ENCODE measurements around the gene ADIG.
"Not testable (repeated sequence)": the region's sequence is repeated elsewhere in the genome, so short reads cannot be mapped to it uniquely, and the experiment has no call there.

ADIG gene

DNA sequence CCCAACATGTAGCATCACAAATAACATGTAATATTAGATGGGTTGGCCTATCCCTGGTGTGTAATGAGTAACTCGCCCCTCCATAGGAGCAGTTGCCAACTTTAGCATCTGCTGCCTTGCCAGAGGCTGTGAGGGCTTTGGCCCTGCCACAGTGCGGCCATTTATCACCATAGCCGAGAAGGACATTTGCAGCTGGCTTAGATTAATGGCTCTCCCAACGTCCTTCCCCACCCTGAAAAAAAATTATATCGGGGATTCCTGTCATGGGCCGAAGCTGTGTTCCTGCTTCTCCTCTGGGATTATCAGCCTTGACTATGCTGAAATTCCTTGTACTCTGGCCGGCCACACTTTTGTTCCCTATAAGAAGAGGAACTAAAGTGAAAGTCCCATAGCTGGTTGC is 7.6 kb upstream of the ADIG start:
- no peak for DNase-seq (ENCODE audit: low spot score)

DNA sequence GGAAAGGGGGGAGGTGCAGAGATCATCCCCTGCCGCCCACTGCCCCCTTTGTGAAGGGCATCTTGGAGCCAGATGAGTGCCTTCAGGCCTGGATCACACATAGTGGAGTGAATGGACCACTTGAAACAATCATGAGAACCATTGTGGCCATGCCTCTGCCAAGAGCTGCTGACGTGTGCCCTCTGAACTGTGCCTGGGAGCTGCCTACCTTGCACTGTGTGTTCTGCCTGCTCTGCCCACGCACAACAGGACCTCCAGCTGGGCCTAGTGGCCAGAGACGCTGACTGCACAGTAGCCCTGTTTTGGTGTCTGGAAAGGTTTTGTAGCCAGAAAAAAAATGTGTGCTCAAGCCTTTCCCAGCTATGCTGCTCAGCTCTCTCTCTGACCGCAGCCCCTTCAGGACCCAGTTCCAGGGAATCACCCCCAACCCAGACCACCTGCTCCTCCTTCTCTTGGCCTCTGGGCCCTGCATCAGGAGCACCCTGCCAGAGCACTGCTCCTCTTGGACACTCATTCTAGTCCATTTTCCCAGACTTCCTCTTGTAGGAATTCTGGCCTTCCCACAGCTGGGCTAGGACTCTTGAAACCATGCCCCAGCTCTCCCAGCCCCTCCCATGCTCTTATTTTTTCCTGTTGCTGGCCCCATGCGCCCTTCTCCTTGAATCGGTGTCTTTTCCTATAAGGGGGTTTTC is 1.6 kb upstream of the ADIG start:
- no peak for DNase-seq (ENCODE audit: low spot score)

DNA sequence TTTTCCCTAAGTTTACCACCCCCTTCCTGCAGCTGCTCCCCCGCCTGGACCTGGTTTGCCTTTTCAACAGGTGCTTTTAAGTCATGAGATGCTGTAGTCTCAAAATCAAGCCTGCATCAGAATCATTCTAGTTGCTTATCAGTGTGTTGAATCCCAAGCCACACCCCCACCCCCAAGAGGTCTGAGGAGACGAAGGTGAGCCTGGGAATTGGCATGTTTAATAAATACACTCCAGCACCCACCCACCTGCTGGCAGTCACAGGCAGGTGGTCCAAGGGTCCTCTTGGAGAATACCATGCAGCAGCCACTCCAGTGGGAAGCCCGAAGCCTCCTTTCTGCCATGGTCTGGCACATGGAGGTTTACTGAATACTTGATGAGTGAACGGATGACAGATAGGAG is 1.1 kb upstream of the ADIG start:
- no peak for DNase-seq (ENCODE audit: low spot score)

DNA sequence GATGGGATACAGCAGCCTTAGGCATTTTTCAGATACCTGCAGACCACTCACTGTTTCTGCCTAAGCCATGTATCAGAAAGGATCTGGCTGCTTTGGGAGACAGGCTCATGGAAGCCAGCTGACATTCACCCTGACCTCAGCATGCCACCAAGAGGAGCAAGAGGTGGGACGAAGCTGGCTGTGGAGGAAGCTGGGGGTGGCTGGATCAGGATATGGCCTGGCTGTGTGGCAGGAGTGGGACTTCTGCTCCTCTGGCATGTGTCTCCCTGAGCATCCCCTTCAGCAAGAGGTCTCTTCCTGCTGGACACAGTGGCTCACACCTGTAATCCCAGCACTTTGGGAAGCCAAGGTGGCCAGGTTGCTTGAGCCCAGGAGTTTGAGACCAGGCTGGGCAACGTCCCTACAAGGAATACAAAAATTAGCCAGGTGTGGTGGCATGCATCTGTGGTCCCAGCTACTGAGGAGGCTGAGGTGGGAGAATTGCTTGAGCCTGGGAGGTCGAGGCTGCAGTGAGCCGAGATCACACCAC is 897 bp downstream of the ADIG start:
- DNase-seq (ENCODE audit: low spot score): no peak

DNA sequence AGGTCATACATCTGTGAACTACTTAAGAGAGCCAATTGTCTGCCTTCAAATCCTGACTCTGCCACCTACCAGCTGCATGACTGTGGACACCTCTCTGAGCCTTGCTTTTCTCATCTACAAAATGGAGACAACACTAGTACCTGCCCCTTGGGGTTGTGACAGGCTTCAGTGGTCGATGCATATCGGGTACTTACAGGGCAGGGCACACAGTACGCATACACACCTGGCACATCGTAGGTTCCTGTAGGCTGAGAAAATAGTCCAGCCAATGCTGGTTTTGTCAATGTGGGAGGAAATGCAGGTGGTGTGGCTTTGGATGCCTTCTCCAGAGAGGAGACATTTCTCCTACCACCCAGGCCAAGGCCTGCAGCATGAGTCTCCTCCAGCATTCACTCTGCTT is 2.3 kb downstream of the ADIG start:
- no peak for DNase-seq (ENCODE audit: low spot score)

DNA sequence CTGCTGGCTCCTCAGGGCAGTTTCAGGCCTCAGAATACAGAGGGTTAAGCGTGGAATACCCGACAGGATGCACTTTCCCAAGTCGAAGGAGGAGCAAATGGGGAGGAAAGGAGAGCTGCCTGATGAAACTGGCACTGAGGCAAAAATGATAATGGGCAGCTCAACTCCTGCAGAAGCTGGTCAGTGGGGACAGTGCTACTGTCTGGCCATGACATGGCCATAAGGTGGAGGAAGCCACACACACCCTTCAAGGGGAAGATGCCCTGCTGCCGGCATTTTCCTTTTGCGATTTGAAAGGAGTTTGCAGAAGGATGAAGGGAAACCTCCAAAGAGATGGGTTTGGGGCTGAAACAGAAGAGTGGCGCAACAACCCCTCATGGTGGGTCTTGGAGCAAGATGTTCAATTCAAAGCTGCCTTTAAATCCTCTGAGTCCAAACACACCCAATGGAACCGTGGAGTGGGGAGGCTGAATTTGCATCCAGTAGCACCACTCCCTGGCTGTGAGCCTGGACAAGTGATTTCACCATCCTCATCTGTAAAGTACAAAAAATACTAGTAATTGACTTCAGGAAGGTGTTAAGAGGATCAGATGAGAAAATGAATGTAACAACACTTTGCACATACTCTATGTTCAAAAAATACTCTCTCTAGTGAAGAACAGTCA is 3.2 kb downstream of the ADIG start:
- no peak for DNase-seq (ENCODE audit: low spot score)

DNA sequence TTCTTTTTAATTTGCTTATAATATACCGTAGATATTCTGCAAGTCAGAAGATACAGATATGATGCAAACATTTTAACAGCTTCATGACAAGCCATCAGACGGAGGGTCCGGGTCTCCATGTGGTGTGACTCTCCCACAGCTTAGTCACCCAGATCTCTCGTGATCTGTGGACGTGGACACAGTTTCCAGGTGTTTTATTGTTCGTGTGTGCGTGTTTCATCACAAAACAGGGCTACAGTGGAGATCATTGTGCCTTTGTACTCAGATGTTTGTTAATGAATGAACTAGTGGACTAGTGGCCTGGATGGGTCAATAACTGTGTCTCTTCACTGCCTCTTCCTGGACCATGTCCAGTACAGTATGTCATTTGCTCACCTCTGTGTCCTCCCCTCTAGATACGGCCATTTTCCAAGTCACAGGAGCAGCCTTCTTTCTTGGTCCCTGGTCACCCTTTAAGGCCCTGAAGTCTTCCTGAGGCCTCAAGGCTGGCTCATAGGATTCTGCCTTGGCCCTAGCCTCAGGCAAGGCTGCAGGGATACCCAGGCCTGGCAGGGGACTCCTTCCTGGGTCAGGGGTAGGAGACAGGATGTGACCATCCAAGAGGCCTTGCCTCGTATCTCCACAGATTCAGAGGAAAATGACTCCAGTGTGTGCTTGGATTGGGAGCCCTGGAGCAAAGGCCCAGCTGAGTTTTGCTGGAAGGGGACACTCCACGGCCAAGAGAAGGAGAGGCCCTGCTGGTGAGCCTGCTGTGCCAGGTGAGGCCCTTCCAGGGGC is 4.6 kb downstream of the ADIG start:
- no peak for DNase-seq (ENCODE audit: low spot score)

DNA sequence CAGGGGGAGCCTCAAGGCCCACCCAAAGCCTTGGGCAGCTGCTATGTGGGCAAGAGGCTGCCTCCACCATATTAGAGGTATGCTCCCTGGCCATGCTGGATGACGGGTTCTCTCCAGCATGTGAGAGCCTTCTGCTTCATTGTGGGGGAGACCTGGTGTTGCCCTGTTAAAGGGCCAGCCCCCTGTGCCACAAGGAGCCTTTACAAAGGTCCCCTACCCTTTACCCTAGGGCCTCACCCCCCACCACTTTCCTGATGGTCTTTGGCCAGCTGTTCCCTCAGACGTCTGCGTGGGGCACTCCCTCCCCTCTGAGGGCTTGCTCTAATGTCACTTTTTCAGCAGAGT is 5.2 kb downstream of the ADIG start:
- no peak for DNase-seq (ENCODE audit: low spot score)

DNA sequence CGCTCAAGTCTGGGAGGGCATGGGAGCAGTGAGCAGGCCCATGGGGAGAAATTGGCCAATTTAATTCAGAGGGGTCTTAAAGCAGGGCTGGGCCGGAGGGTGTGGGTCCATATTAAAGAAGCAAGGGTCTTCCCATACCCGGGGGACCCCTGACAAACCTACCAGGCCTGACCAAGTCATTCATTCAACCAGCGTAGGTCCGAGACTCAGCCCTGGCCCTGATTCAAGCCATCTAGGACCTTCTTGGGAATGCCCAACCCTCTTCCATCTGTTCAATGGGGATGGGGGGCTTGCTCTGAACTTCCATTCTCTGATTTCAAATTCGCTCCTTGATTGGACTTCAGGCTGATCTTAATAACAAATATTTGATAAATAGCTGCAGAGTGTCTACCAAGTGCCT is 7.3 kb downstream of the ADIG start:
- DNase-seq (ENCODE audit: low spot score): no peak

DNA sequence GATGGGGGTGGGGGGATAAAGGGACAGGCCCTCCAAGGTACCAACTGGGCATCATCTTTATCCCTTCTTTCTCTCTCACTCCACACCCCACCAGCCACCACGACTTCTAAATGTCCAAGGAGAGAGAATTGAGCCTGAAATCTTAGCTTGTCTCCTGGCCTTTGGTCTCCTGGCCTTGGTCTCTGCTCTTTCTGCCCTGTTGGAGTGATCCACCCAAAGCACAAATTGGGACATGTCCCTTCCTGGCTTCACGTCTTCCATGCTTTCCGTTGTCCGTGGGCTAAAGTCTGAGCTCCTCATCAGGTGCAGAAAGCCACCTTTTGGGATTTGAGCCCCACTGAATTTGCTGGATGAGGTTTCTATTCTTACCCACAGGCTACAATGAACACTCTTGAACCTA is 8.4 kb downstream of the ADIG start:
- no peak for DNase-seq (ENCODE audit: low spot score)

DNA sequence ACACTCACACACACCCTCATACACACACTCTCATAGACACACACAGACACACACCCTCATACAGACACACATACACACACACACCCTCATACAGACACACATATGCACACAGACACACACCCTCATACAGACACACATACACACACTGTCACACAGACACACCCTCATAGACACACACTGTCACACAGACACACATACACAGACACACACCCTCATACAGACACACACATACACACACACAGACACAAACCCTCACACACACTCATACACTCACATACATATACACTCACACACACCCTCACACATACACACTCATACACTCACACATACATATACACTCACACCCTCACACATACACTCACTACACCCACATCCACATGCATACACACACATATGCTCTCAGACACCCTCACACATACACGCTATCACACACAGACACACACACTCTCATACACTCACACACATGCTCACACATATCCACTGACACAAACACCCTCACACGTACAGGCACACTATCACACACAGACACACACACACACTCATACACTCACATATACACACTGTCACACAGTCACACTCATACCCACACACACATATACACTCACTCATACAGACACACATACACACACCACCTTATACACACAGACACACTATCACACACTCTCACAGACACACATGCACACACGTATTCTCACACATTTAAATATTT is 9.1 kb downstream of the ADIG start:
- DNase-seq (ENCODE audit: low spot score): no peak

DNA sequence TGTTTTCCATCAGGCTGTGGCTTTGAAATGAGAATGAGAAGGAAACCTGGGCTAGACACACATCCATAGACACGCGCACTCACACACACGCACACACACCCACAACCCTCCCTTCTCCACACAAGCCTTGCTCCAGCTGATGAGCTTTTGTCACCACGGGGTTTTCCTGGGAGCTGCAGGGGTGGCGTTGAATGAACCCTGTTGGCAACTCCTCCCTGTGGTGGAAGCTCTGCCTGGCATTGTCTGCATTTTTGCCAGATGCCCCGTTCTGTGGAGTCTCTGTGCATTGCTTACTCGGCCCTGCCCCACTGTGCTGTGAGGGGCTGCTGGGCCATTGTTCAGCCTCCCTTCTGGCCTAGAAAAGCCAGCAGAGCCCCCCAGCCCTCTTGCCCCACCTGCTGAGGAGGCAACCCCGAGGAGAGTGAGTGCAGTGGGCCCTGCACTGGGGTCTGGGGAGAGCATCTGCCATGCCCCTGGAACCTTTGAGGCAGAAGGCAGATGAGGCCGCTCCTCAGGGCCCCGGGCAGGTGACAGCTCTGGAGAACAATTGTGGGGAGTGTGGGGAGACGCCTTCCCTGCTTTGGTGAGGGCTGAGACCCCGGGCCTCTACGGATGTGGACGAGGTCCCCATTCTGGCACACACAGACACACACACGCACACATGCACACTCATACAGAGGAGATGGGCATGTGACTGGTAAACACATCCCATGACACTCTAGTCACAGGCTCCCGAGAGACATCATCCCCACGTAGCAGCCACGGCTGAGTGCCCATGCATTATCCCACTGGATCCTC is 9.9 kb downstream of the ADIG start:
- DNase-seq (ENCODE audit: low spot score): no peak

DNA sequence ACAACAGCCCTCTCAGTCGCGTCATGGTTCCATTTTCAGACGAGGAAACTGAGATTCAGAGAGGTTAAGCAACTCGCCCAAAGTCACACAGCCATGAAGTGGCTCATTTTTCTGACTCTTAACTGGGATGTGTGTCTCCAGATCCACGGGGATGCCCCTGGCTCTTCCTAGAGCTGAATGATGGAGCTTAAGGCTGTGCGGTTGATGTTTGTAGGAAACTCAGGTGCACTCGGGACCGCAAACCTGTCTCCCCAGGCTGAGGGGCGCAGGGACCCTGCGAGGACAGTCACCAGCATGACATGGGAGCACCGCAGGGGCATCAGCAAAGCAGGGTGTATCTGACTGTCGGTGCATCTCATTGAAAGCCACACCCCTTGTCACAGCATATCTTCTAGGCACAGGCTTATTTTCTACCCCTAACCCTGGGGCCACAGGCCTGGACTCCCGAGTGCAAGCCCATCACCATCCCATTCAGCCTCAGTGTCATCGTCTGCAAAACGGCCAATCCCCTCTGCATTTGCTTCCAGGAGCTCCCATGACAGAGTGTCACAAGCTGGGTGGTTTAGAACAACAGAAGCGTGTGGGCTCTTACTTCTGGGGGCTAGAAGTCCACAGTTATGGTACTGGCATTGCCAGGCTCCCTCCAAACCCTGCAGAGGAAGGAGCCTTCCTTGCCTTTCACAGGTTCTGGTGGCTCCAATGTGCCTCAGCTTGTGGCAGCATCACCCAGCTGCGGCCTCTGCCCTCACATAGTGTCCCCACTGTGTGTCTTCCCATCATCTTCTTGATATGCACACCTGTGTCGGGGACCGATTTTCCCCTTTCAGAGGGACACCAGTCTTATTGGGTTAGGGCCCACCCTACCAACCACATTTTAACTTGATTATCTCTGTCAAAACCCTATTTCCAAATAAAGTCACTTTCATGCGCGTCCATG is 10.7 kb downstream of the ADIG start:
- DNase-seq (ENCODE audit: low spot score): no peak

DNA sequence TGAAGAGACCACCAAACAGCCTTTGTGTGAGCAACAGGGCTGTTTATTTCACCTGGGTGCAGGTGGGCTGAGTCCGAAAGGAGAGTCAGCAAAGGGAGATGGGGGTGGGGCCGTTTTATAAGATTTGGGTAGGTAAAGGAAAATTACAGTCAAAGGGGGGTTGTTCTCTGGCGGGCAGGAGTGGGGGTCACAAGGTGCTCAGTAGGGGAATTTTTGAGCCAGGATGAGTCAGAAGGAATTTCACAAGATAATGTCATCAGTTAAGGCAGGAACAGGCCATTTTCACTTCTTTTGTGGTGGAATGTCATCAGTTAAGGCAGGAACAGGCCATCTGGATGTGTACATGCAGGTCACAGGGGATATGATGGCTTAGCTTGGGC is 11.4 kb downstream of the ADIG start:
- not testable (repeated sequence) for DNase-seq (ENCODE audit: low spot score)

DNA sequence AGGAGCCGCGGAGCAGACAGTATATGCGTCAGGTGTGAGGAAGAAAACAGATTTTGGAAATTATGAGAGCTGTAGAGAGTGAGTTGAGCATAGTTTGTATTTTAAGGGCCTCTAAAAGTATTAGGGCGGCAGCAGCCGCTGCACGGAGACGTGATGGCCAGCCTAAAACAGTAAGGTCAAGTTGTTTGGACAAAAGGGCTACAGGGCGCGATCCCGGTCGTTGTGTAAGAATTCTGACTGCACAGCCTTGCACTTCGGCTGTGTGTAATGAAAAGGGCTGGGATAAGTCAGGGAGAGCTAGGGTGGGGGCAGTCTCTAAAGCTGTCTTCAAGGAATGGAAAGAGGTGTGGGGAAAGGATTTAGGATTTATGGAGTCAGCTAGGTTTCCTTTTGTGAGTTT is 13.3 kb downstream of the ADIG start:
- DNase-seq (ENCODE audit: low spot score): not testable (repeated sequence)

DNA sequence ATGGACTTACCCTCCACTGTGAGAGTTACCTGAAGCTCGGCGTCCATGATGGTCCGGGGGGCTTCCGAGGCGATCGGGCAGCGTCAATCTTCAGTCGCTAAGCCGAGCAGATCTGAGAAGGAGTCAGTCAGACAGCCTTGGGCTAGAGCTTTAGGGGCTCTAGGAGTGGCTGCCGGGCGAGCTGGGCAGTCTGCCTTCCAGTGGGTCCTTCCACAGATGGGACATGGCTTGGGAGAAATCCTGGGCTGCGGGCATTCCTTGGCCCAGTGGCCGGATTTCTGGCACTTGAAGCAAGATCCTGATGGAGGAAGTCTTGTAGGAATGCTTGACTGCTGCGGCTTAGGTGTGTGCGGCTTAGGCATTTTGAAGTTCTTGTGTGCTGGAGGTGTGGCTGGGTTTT is 14.9 kb downstream of the ADIG start:
- not testable (repeated sequence) for DNase-seq (ENCODE audit: low spot score)

DNA sequence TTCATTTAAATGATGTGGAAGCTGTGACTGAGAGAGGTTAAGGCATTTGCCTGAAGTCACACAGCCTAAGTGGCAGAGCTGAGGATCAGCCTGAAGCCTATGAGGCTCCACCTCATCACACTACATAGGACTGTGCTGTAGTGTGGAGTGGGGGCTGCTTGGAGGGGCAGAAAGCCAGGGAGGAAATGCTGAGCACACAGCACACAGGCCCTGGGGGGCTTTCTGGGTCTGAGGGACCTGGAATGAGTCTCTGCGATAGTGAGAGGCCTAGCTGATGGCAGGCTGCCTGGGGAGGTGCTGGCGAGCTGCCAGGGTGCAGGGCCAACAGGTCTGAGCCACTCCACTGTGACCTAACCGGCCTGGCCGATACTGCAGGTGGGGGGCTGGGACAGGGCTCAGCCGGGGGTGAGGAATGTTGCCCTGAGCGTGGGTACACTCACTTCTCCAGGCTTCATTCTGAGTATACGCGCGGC is 18.4 kb downstream of the ADIG start:
- DNase-seq (ENCODE audit: low spot score): no peak

DNA sequence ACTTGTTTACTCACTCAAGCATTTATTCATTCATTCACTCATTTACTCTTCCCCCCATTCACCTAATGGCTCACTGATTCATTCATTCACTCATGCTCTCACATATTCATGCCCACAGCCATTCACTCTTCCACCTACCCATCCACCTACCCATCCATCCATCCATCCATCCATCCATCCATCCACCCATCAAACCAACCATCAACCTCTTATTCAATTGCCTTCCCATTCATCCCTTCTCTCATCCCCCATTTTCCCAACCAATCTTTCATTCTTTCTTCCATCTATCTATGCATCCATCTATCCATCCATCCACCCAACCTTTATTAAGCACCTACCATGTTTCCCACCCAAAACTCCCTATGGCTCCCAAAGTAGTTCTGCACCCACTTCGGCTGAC is 19.1 kb downstream of the ADIG start:
- DNase-seq (ENCODE audit: low spot score): no peak

DNA sequence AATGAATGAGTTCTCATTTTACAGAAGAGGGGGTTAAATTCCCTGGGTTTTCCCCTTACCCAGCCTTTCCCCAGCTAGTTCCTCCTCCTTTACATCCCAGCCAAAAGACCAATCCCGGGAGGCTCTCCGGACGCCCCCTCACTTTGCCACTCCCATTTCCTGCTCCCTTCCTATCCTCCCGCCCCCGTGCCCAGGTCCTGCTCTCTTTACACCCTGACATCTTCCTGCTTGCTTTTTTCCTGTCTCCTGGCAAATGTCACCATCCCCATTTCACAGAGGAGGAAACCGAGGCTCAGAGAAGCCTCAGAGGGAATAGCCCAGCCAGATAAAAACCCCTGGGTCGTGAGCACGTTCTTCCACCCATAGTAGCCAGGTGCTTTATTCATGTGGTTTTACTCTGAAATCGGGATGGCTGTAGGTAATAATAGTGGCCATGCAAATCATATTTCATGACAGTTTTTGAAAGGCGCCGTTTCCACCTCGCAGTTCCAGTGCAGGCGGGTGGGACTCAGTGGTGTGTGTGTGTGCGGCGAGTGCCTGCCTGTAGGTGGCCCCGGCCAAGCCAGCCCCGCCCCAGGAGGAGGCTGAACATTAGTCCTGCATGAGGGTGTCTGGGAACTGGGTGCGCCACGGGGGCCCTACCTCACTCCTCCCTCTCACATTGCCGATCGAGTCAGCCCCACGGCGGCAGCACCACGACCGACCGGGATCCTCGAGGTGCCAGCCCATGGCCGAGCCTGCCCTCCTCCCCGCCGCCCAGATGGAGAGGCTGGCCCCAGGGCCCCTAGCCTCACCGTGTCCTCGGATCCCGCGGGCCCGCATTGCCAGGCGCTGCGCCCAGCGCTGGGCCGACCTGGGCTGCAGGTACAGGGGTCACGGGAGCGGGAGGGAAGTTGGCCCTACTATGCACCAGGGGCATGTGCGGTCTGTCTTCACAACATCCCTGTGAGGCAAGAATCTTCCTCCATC is 20.5 kb downstream of the ADIG start, which contains the start of gene ARHGAP40:
ARHGAP40 (plus strand) TSS at position 594 of the 969 bp plus-strand sequence.
- peak; percentile 35 for DNase-seq (ENCODE audit: low spot score)
